ENCODE results near the gene GTF3C5. TPM values are rescaled to one million over a fixed set of nuclear protein-coding genes. Genes with fewer than 3 reads are reported as not detected.

GTF3C5 gene
- total RNA-seq, 1 donor from 2014 or later: 77.9 TPM

GRCh38 chr9:132986114-132986513 is 44.7 kb upstream of the GTF3C5 start:
- Mint-ChIP-seq H3K4me3 (no peak overlapping the region), H3K27me3 (ENCODE audit: insufficient read depth, low read depth) (peaks cover 7% of the 10 kb centered on the region), H3K27ac (no peak overlapping the region), H3K4me1 (no peaks in the 10 kb centered on the region), H3K9me3 (peaks cover 2% of the 10 kb centered on the region), H3K36me3 (no peaks in the 10 kb centered on the region)
- Histone ChIP-seq H3K4me2 (no peak overlapping the region), H3K27me3 (peaks cover 8% of the 10 kb centered on the region), H4K20me1 (ENCODE audit: low read depth) (no peaks in the 10 kb centered on the region), H3K27ac (no peak overlapping the region), H3K9me3 (ENCODE audit: low read depth) (no peaks in the 10 kb centered on the region), H2AFZ (replicated peaks) (no peak overlapping the region), H3K9ac (no peak overlapping the region), H3K36me3 (no peaks in the 10 kb centered on the region), H3K4me1 (no peaks in the 10 kb centered on the region), H3F3A (ENCODE audit: low read depth) (no peaks in the 10 kb centered on the region), H3K4me3 (no peak overlapping the region), H3K79me2 (ENCODE audit: low read depth) (no peaks in the 10 kb centered on the region)
- DNase-seq (ENCODE audit: low spot score): no peak
- TF ChIP-seq EZH2 (IDR thresholded peaks at IDR 0.05): no peak
- no peak for TF ChIP-seq EZH2phosphoT487 (IDR thresholded peaks at IDR 0.05)
- TF ChIP-seq, protein P1, sequence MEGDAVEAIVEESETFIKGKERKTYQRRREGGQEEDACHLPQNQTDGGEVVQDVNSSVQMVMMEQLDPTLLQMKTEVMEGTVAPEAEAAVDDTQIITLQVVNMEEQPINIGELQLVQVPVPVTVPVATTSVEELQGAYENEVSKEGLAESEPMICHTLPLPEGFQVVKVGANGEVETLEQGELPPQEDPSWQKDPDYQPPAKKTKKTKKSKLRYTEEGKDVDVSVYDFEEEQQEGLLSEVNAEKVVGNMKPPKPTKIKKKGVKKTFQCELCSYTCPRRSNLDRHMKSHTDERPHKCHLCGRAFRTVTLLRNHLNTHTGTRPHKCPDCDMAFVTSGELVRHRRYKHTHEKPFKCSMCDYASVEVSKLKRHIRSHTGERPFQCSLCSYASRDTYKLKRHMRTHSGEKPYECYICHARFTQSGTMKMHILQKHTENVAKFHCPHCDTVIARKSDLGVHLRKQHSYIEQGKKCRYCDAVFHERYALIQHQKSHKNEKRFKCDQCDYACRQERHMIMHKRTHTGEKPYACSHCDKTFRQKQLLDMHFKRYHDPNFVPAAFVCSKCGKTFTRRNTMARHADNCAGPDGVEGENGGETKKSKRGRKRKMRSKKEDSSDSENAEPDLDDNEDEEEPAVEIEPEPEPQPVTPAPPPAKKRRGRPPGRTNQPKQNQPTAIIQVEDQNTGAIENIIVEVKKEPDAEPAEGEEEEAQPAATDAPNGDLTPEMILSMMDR (IDR thresholded peaks at IDR 0.05): no peak

DNA sequence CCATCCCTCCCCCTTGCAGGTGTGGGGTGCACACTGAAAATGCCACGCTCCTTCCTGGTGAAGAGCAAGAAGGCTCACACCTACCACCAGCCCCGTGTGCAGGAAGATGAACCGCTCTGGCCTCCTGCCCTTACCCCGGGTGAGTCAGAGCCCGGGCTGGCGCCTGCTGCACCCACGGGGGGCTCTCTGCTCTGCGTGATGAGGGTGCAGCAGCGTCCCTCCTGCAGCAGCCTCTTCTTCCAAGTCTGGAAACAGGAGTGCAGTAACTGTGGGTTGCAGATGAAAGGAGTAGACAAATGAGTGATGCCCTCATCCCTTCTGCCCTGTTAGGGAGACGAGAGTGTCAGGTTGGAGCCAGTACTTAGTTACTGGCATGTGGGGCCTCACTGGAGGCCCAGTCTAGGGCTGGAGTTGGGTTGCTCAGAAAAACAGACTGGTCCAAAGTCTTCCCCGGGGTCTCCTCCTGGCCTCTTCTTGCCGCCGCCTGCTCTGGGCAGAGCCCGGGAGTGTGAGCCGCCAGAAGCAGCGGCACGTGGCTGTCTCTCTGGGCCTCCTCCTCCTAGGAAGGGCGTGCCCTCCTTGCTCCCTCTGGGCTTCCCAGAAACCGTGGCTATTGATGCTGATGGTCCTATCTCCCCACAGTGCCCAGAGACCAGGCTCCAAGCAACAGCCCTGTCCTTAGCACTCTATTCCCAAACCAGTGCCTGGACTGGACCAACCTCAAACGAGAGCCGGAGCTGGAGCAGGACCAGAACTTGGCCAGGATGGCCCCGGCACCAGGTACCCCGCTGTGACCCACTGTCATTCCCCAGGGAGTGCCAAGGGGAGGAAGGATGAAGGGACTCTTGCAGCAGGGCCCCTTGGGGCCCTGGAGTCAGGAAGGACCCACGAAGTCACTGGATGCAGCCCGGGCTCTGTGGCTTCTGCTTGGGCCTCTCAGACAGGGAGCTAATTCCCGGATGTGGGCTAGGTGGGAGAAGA is 43.9 kb upstream of the GTF3C5 start:
- Histone ChIP-seq H3K4me2 (no peak overlapping the region), H3K9ac (no peak overlapping the region), H4K20me1 (ENCODE audit: low read depth) (no peaks in the 10 kb centered on the region), H3K4me3 (no peak overlapping the region), H3K4me1 (no peaks in the 10 kb centered on the region), H3K27ac (no peak overlapping the region), H3K79me2 (ENCODE audit: low read depth) (no peaks in the 10 kb centered on the region), H3K9me3 (ENCODE audit: low read depth) (no peaks in the 10 kb centered on the region), H3K36me3 (no peaks in the 10 kb centered on the region), H3F3A (ENCODE audit: low read depth) (no peaks in the 10 kb centered on the region), H2AFZ (replicated peaks) (no peak overlapping the region), H3K27me3 (peaks cover 7% of the 10 kb centered on the region)
- Mint-ChIP-seq H3K4me3 (no peak overlapping the region), H3K36me3 (no peaks in the 10 kb centered on the region), H3K27ac (no peak overlapping the region), H3K4me1 (no peaks in the 10 kb centered on the region), H3K27me3 (ENCODE audit: insufficient read depth, low read depth) (peaks cover 4% of the 10 kb centered on the region), H3K9me3 (peaks cover 2% of the 10 kb centered on the region)
- no peak for DNase-seq (ENCODE audit: low spot score)
- TF ChIP-seq EZH2 (IDR thresholded peaks at IDR 0.05): no peak
- TF ChIP-seq, protein P1 (IDR thresholded peaks at IDR 0.05): no peak
- TF ChIP-seq EZH2phosphoT487 (IDR thresholded peaks at IDR 0.05): no peak

DNA sequence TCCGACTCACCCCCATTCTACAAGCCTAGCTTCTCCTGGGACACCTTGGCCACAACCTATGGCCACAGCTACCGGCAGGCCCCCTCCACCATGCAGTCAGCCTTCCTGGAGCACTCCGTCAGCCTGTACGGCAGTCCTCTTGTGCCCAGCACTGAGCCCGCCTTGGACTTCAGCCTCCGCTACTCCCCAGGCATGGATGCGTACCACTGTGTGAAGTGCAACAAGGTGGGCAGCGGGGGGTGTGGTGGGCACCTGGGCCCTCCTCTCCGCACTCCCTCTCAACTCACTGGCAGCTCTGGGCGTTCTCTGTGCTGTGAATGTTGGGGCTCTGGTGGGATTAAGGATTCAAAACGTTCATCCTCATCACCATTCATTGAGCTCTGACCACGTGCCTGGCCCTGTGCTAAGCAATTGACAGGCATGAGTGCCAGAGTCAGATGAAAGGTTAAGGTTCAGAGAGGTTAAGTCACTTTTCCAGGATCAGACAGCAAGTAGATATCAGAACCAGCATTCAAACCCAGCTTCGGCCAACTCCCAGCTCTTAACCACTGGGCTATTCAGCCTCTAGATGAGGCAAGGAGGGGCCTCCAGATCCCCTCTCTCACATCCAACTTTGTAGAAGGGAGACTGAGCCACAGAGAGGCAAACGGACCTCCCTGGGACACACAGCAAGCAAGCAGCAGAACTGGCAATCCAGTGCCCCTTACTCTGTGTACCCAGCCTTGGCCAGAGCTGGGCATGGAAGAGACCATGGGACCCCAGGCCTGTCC is 42.4 kb upstream of the GTF3C5 start:
- no peaks in the 10 kb centered on the region for H3K4me1 Mint-ChIP-seq
- no peak overlapping the region for H3K4me3 ChIP-seq
- H3K27me3 Mint-ChIP-seq (ENCODE audit: insufficient read depth, low read depth): peaks cover 6% of the 10 kb centered on the region
- no peak overlapping the region for H3K9ac ChIP-seq
- H3K4me3 Mint-ChIP-seq: no peak overlapping the region
- H2AFZ ChIP-seq (replicated peaks): no peak overlapping the region
- H4K20me1 ChIP-seq (ENCODE audit: low read depth): no peaks in the 10 kb centered on the region
- no peaks in the 10 kb centered on the region for H3K79me2 ChIP-seq (ENCODE audit: low read depth)
- no peak overlapping the region for H3K4me2 ChIP-seq
- no peaks in the 10 kb centered on the region for H3K36me3 Mint-ChIP-seq
- no peaks in the 10 kb centered on the region for H3F3A ChIP-seq (ENCODE audit: low read depth)
- H3K27me3 ChIP-seq: no peaks in the 10 kb centered on the region
- peaks cover 2% of the 10 kb centered on the region for H3K9me3 Mint-ChIP-seq
- no peaks in the 10 kb centered on the region for H3K36me3 ChIP-seq
- DNase-seq (ENCODE audit: low spot score): no peak
- H3K9me3 ChIP-seq (ENCODE audit: low read depth): no peaks in the 10 kb centered on the region
- TF ChIP-seq EZH2 (IDR thresholded peaks at IDR 0.05): no peak
- TF ChIP-seq, protein P1 (IDR thresholded peaks at IDR 0.05): no peak
- TF ChIP-seq EZH2phosphoT487 (IDR thresholded peaks at IDR 0.05): no peak
- no peak overlapping the region for H3K27ac ChIP-seq
- H3K4me1 ChIP-seq: no peaks in the 10 kb centered on the region
- no peak overlapping the region for H3K27ac Mint-ChIP-seq
